Caco-2 (cell line): Measurements from ENCODE around the gene CENPU. TPM values are rescaled to one million over a fixed set of nuclear protein-coding genes. Genes with fewer than 3 reads are reported as not detected.
"Not testable (repeated sequence)": the region's sequence is repeated elsewhere in the genome, so short reads cannot be mapped to it uniquely, and the experiment has no call there.

ENCODE experiments used
- BruUV-seq: library from RNA; stranded (reverse); fragments of 400-500 nt; replicated peaks from 2 replicates; lab custom pipeline; 2021; lab: Mats Ljungman, UMichigan
- CTCF ChIA-PET: fragments of 300-600 bp; sonication (Branson Sonifier 250); formaldehyde crosslinking; loops from one replicate; lab custom pipeline; 2022; ENCODE audit warnings: antibody characterized with exemption; lab: Charles Lee
- POLR2A ChIA-PET: fragments of 300-600 bp; sonication (Branson Sonifier 250); formaldehyde crosslinking; loops from one replicate; lab custom pipeline; 2022; ENCODE audit warnings: antibody characterized with exemption; lab: Charles Lee
- DNase-seq, 2 experiments: peaks; one replicate each; pipeline versions ENCODE4 v3.0.0 to v3.0.0-alpha.2; 2020 to 2022
- H3K27me3 ChIP-seq: replicated peaks from 2 replicates; pipeline ENCODE4 v1.6.0; 2011; ENCODE audit warnings: low read length; ENCODE audit not compliant: control insufficient read depth, insufficient read depth
- H3K36me3 ChIP-seq: 2 replicates; pipeline ENCODE4 v1.5.1; 2011; ENCODE audit warnings: low read length; ENCODE audit not compliant: control insufficient read depth, insufficient read depth
- H3K4me1 ChIP-seq: fragments of 250-450 bp; sonication (Bioruptor Pico); 2 replicates; pipeline ENCODE4 v1.5.1; 2020; ENCODE audit warnings: mild to moderate bottlenecking
- H3K4me3 ChIP-seq: 2 replicates; pipeline ENCODE4 v1.5.1; 2011; ENCODE audit warnings: low read depth, mild to moderate bottlenecking, control low read depth, low read length
- H3K9me3 ChIP-seq: fragments of 250-450 bp; sonication (Bioruptor Pico); 2 replicates; pipeline ENCODE4 v1.5.1; 2020; ENCODE audit warnings: mild to moderate bottlenecking, moderate library complexity
- H3K27ac Mint-ChIP-seq: one replicate; pipeline ENCODE4 v1.8.0; 2022; ENCODE audit warnings: mixed read lengths; ENCODE audit not compliant: unreplicated experiment
- H3K27me3 Mint-ChIP-seq: one replicate; pipeline ENCODE4 v1.8.0; 2022; ENCODE audit warnings: mixed read lengths; ENCODE audit not compliant: insufficient read depth, unreplicated experiment
- H3K36me3 Mint-ChIP-seq: one replicate; pipeline ENCODE4 v1.8.0; 2022; ENCODE audit warnings: mild to moderate bottlenecking, mixed read lengths; ENCODE audit not compliant: insufficient read depth, unreplicated experiment
- H3K4me1 Mint-ChIP-seq: one replicate; pipeline ENCODE4 v1.8.0; 2022; ENCODE audit warnings: low read depth, mixed read lengths; ENCODE audit not compliant: unreplicated experiment
- H3K4me3 Mint-ChIP-seq: one replicate; pipeline ENCODE4 v1.8.0; 2022; ENCODE audit warnings: mild to moderate bottlenecking, moderate library complexity, mixed read lengths; ENCODE audit not compliant: unreplicated experiment
- H3K9me3 Mint-ChIP-seq: one replicate; pipeline ENCODE4 v1.8.0; 2022; ENCODE audit warnings: mixed read lengths; ENCODE audit not compliant: unreplicated experiment
- CTCF ChIP-seq, 2 experiments: fragments of 200-600 bp in 1 of 2; IDR thresholded peaks; 1 replicate in 1 of 2; 2 replicates in 1 of 2; pipeline versions ENCODE4 v1.5.1 to v1.8.0; 2011 to 2022; ENCODE audit warnings: antibody characterized with exemption in 1 of 2, control low read depth in 1 of 2, inconsistent platforms in 1 of 2, low read depth in 1 of 2, low read length in 1 of 2, mild to moderate bottlenecking in 1 of 2, moderate library complexity in 1 of 2; ENCODE audit not compliant: insufficient read depth in 1 of 2, severe bottlenecking in 1 of 2, unreplicated experiment in 1 of 2
- intact Hi-C: fragments of 100-400 bp; cut with micrococcal nuclease; formaldehyde crosslinking; loops from one replicate; pipeline ENCODE4 v1.10.0; 2022; ENCODE audit not compliant: unreplicated experiment
- total RNA-seq: library from RNA; stranded (reverse); gene quantifications from 2 replicates; pipeline ENCODE4 v1.2.3, GENCODE V29; 2022

CENPU gene
- total RNA-seq, 1 experiment from 2014 or later: 52.0 TPM

GRCh38 chr4:184745831-184746795 lies 12.2 kb upstream of the CENPU start:
- ChIA-PET CTCF (interaction anchor here (0.5 to 3.4 kb wide), 19 partner anchors 12 to 633 kb away, joined by 3 to 33 read pairs (median 4); partner anchors contain the start of genes CASP3, CENPU and PRIMPOL), POLR2A (interaction anchor here (0.9 to 2.5 kb wide), 2 partner anchors 12 to 86 kb away, joined by 3 to 21 read pairs; partner anchors contain the start of gene CENPU)
- peaks cover 36% of the 10 kb centered on the region for H3K4me1 Mint-ChIP-seq
- peak overlapping the region; percentile 56 for H3K4me3 Mint-ChIP-seq
- no peaks in the 10 kb centered on the region for H3K27me3 Mint-ChIP-seq
- Histone ChIP-seq H3K27me3 (no peaks in the 10 kb centered on the region), H3K4me1 (peaks cover 47% of the 10 kb centered on the region), H3K9me3 (no peaks in the 10 kb centered on the region), H3K36me3 (no peaks in the 10 kb centered on the region), H3K4me3 (no peak overlapping the region)
- peak; percentile 74 to 75 for TF ChIP-seq CTCF (IDR thresholded peaks at IDR 0.05; ENCODE audit: insufficient read depth in 1 of 2, low read depth in 1 of 2, low read length in 1 of 2, severe bottlenecking in 1 of 2, unreplicated experiment in 1 of 2)
- peaks cover 10% of the 10 kb centered on the region for H3K36me3 Mint-ChIP-seq
- peak; percentile 75 to 80 for DNase-seq
- intact Hi-C loops: loop anchor here (1.0 to 10.0 kb wide), 7 partner anchors 69 to 351 kb away; no protein-coding TSS in a partner anchor
- H3K27ac Mint-ChIP-seq: peak overlapping the region; percentile 96
- no peaks in the 10 kb centered on the region for H3K9me3 Mint-ChIP-seq
- no TSS peak for BruUV-seq

GRCh38 chr4:184744236-184744635 lies 10.3 kb upstream of the CENPU start:
- Mint-ChIP-seq H3K4me1 (peaks cover 30% of the 10 kb centered on the region), H3K4me3 (no peak overlapping the region), H3K36me3 (peaks cover 7% of the 10 kb centered on the region), H3K27me3 (no peaks in the 10 kb centered on the region), H3K9me3 (peaks cover 10% of the 10 kb centered on the region), H3K27ac (peak overlapping the region; percentile 57)
- Histone ChIP-seq H3K4me1 (peaks cover 38% of the 10 kb centered on the region), H3K4me3 (no peak overlapping the region), H3K36me3 (no peaks in the 10 kb centered on the region), H3K9me3 (0 out of 2 replicates have a peak, but pooled peaks cover 4% of the 10 kb centered on the region), H3K27me3 (no peaks in the 10 kb centered on the region)
- no peak for TF ChIP-seq CTCF (IDR thresholded peaks at IDR 0.05; ENCODE audit: insufficient read depth in 1 of 2, low read depth in 1 of 2, low read length in 1 of 2, severe bottlenecking in 1 of 2, unreplicated experiment in 1 of 2)
- DNase-seq: no peak
- no TSS peak for BruUV-seq
- ChIA-PET POLR2A (interaction anchor here (0.6 kb wide), 1 partner anchor 66 kb away, joined by 3 read pairs; no protein-coding TSS in a partner anchor), CTCF (no interaction called here)
- intact Hi-C loops: loop anchor here (10.0 kb wide), 1 partner anchor 161 kb away; no protein-coding TSS in a partner anchor

GRCh38 chr4:184743650-184744049 lies 9.8 kb upstream of the CENPU start:
- intact Hi-C loops: loop anchor here (10.0 kb wide), 1 partner anchor 161 kb away; no protein-coding TSS in a partner anchor
- CTCF ChIA-PET: no interaction called here

GRCh38 chr4:184741651-184742050 lies 7.8 kb upstream of the CENPU start:
- BruUV-seq, H3K4me3 Mint-ChIP-seq, H3K36me3 Mint-ChIP-seq, H3K36me3 ChIP-seq, H3K27me3 Mint-ChIP-seq, H3K27ac Mint-ChIP-seq, DNase-seq, POLR2A ChIA-PET, H3K4me3 ChIP-seq, H3K27me3 ChIP-seq, H3K9me3 ChIP-seq: not testable (repeated sequence)
- H3K4me1 ChIP-seq: peaks cover 12% of the 10 kb centered on the region
- peaks cover 10% of the 10 kb centered on the region for H3K9me3 Mint-ChIP-seq
- intact Hi-C loops: loop anchor here (10.0 kb wide), 1 partner anchor 163 kb away; no protein-coding TSS in a partner anchor
- CTCF ChIA-PET: interaction anchor here (1.3 kb wide), 1 partner anchor 92 kb away, joined by 3 read pairs; the partner anchor contains the start of gene CASP3
- H3K4me1 Mint-ChIP-seq: peaks cover 16% of the 10 kb centered on the region

More at GRCh38 chr4:184743650-184744049, 9.8 kb upstream of the CENPU start:
- H3K36me3 Mint-ChIP-seq: peaks cover 7% of the 10 kb centered on the region
- Histone ChIP-seq H3K36me3 (no peaks in the 10 kb centered on the region), H3K27me3 (no peaks in the 10 kb centered on the region), H3K4me3 (no peak overlapping the region), H3K9me3 (0 out of 2 replicates have a peak, but pooled peaks cover 4% of the 10 kb centered on the region), H3K4me1 (peaks cover 32% of the 10 kb centered on the region)
- peaks cover 10% of the 10 kb centered on the region for H3K9me3 Mint-ChIP-seq
- no peaks in the 10 kb centered on the region for H3K27me3 Mint-ChIP-seq
- no peak overlapping the region for H3K4me3 Mint-ChIP-seq
- POLR2A ChIA-PET: interaction anchor here (0.6 kb wide), 1 partner anchor 66 kb away, joined by 3 read pairs; no protein-coding TSS in a partner anchor
- peak overlapping the region; percentile 57 for H3K27ac Mint-ChIP-seq
- peaks cover 30% of the 10 kb centered on the region for H3K4me1 Mint-ChIP-seq
- TF ChIP-seq CTCF (IDR thresholded peaks at IDR 0.05; ENCODE audit: insufficient read depth in 1 of 2, low read depth in 1 of 2, low read length in 1 of 2, severe bottlenecking in 1 of 2, unreplicated experiment in 1 of 2): no peak
- no peak for DNase-seq
- BruUV-seq: no TSS peak
